Coronary artery (tissue), 2 donors: ENCODE measurements around the gene MSI2.

ENCODE experiments used
- DNase-seq: peaks from one replicate; pipeline ENCODE4 v3.0.0-alpha.2; 2017; ENCODE audit warnings: low spot score
- H3K27ac ChIP-seq, 2 donors: fragments of 200-600 bp; sonication (generic); one replicate each; pipeline ENCODE4 v1.5.1; 2016 to 2019
- H3K4me3 ChIP-seq: fragments of 200-600 bp; sonication (generic); 2 replicates; pipeline ENCODE4 v1.5.1; 2016; ENCODE audit warnings: mild to moderate bottlenecking, moderate library complexity
- TF ChIP-seq, protein P1 (sequence below): fragments of 200-600 bp; sonication (generic); IDR thresholded peaks from one replicate; pipeline ENCODE4 v1.5.1; 2019; ENCODE audit warnings: antibody characterized with exemption

MSI2 gene

DNA sequence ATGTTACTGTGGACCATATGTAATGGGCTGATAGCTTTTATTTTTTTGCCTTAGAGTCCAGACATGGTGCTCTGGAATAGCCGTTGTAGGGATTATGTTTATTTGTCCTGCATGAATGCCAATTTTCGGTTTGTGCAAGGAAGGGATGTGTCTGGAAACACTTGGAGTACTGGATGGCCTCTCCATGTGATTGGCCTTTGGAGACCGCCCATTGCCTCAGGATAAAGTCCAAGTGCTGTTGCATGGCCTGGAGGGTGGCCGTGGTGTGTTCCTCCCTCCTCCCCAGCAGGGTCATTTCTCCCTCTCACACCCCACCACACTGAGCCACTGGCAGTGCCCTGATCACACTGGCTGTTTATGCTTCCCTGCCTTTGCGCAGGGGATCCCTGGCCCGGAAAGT lies 93.9 kb downstream of the MSI2 start:
- Histone ChIP-seq H3K27ac (peak overlapping the region in 1 of 2 donors; percentile 30), H3K4me3 (no peak overlapping the region)
- no peak for DNase-seq
- TF ChIP-seq, protein P1, sequence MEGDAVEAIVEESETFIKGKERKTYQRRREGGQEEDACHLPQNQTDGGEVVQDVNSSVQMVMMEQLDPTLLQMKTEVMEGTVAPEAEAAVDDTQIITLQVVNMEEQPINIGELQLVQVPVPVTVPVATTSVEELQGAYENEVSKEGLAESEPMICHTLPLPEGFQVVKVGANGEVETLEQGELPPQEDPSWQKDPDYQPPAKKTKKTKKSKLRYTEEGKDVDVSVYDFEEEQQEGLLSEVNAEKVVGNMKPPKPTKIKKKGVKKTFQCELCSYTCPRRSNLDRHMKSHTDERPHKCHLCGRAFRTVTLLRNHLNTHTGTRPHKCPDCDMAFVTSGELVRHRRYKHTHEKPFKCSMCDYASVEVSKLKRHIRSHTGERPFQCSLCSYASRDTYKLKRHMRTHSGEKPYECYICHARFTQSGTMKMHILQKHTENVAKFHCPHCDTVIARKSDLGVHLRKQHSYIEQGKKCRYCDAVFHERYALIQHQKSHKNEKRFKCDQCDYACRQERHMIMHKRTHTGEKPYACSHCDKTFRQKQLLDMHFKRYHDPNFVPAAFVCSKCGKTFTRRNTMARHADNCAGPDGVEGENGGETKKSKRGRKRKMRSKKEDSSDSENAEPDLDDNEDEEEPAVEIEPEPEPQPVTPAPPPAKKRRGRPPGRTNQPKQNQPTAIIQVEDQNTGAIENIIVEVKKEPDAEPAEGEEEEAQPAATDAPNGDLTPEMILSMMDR, result no peak

DNA sequence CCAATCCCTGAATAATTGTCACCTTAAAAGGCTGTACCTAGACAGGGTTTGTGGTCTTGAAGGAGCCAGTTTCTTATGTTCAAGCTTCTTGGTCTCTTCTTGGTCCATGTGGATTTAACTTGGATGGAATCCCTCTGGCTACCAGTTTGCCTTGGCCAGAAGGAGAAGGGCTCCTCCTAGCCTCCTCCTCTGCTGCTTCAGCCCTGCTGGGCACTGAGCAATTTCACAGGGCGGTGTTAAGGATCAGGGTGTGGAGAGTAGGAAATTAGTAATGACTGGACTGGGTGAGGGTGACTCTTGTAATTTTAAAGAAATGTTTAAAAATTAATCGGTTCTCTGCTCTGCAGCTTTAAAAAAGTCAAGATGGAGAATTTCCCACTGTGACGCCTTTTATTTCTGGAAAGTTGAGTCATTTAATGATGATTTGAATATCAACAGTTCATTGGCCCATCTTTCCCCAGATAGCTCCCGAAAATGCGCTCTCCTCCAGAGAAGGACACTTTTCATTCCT lies 96.4 kb downstream of the MSI2 start:
- no peak for DNase-seq
- TF ChIP-seq, protein P1, result no peak
- Histone ChIP-seq H3K27ac (peak overlapping the region in 1 of 2 donors; percentile 40), H3K4me3 (no peak overlapping the region)

DNA sequence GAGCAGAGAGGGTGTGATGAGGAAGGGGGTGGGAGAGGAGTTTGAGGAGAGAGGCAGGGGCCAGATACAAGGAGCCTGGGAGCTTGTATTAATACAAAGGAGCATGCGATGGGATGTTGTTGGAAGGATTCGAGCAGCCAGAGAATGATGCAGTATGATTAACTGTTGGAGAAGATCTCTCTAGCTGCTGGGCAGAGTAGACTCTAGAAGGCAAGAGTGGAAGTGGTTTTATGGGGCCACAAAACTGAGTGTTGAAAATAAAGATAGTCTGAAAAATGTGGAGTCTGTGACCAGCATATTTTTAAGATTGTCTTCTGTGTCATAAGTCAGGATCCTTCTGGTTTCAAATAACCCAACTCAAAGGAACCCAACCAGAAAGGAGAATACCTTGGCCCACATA lies 98.3 kb downstream of the MSI2 start:
- Histone ChIP-seq H3K4me3 (no peak overlapping the region), H3K27ac (no peak overlapping the region)
- TF ChIP-seq, protein P1, result no peak
- no peak for DNase-seq

DNA sequence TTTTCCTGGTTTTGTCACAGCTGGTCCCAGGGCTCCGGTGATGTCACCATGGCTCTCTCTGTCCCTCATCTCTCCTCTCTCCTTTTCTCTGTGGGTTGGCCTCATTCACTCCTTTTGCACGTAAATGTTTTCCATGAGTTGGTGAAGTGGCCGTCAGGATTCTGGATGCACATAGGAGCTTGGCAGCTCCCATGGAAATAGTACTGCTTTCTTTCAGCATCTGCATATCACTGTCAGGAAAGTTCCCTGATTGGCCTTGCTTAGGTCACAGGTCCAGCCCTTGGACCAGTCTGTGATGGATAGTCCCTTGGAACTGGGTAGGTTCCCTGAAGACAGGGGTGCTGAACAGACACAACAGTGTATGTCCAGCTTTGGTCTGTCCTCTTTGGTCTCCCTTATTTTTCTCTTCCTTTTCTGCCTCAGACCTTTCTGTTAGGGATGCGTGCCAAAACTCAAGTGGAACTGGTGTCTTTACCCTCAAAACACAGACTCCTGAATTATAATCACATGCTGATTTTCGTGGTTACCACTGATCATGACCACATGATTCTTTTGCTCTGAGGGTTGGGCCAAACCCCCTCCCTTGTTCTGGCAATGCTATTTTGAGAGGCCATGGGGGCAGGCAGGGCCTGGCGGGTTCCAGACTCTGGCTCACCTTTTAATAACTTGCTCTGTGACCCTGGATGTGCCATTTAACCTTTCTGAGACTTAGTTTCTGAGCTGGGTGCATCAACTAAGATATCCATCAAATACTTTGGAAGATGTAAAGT lies 99.0 kb downstream of the MSI2 start:
- TF ChIP-seq, protein P1, result no peak
- H3K27ac ChIP-seq, result no peak overlapping the region
- DNase-seq, result no peak
- H3K4me3 ChIP-seq, result no peak overlapping the region

DNA sequence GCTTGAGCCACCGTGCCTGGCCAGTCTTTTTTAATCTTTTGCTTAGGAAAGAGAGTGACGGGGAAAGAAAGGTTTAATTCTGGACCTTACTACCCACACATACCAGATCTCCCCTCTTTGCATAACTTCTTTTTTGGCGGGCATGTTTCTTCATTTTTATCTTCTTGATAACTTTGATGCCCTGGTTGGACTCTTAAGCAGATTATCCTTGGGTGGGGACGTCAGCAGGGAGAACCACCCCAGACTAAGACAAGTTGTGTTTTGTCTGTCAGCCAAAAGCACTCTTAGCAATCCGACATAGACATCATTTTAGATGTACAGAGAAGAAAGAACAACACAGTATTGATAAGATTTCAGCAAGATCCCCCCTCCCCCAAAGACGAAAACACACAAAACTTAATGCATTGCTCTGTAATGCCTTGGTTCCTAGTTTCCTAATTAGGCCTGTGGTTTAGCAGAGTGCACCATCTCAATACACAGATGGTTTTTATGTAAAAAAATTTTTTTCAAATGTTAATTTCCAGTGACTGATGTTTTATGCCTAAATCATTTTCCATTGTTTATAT lies 99.9 kb downstream of the MSI2 start:
- no peak overlapping the region for H3K27ac ChIP-seq
- no peak overlapping the region for H3K4me3 ChIP-seq
- TF ChIP-seq, protein P1, result no peak
- no peak for DNase-seq

DNA sequence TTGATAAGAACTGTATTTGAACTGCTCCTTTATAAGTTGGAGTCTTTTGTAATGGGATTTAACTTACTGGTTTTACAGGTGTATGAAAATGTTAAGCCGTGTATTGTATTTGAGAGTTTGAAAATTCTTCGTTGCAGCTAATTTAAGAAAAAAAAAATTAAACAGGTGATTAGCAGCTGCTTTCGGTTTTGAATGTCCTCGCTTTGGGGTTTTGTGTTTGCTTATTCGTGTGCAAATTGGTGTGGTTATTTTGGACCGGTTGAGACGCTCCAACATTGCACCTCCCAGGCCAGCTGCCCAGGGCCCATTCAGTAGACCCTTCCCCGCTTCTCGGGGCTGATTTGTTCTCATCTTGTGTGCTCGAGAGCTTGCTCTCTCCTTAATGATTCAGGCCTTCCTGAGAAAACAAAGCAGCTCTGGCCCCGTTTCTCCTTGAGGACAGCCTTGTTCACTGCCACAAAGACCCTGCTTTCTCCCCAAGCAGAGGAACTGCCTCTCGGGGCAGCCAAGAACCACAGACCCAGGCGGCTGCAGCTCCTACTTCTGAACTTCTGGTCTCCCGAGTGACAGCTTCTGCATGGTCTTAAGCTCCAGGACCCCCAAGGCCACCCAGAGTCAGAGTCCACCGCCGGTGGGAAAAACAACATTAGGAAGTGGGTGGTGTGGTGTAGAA lies 100.5 kb downstream of the MSI2 start:
- no peak overlapping the region for H3K27ac ChIP-seq
- TF ChIP-seq, protein P1, result no peak
- no peak overlapping the region for H3K4me3 ChIP-seq
- DNase-seq, result no peak
